GM23338 (cell line): ENCODE results near the gene WDR70. TPM values are rescaled to one million over a fixed set of nuclear protein-coding genes. Genes with fewer than 3 reads are reported as not detected.
"Not testable (repeated sequence)": the region's sequence is repeated elsewhere in the genome, so short reads cannot be mapped to it uniquely, and the experiment has no call there.

Experiments used
- ATAC-seq: fragments of 200-7000 bp; cut with Tn5 transposase; 3 replicates; pipeline ENCODE4 v1.9.1; 2020
- DNase-seq: peaks from one replicate; pipeline ENCODE4 v3.0.0-alpha.2; 2015; ENCODE audit warnings: low spot score
- H2AFZ ChIP-seq: fragments of 200-600 bp; sonication (generic); 2 replicates; pipeline ENCODE4 v1.8.0; 2016; ENCODE audit warnings: antibody characterized with exemption, mild to moderate bottlenecking, moderate library complexity
- H3F3A ChIP-seq: fragments of 200-600 bp; sonication (generic); replicated peaks from 2 replicates; pipeline ENCODE4 v1.8.0; 2017; ENCODE audit warnings: antibody characterized with exemption, mixed run types, low read depth
- H3K27ac ChIP-seq: fragments of 200-600 bp; sonication (generic); 2 replicates; pipeline ENCODE4 v1.6.1; 2016; ENCODE audit warnings: low read depth
- H3K27me3 ChIP-seq: fragments of 200-600 bp; sonication (generic); 2 replicates; pipeline ENCODE4 v1.8.0; 2016; ENCODE audit warnings: mild to moderate bottlenecking, mixed run types, moderate library complexity; ENCODE audit not compliant: insufficient read depth
- H3K36me3 ChIP-seq: fragments of 200-600 bp; sonication (generic); 2 replicates; pipeline ENCODE4 v1.8.0; 2016; ENCODE audit warnings: mild to moderate bottlenecking; ENCODE audit not compliant: insufficient read depth
- H3K4me1 ChIP-seq: fragments of 200-600 bp; sonication (generic); 2 replicates; pipeline ENCODE4 v1.8.0; 2016; ENCODE audit warnings: mild to moderate bottlenecking, moderate library complexity; ENCODE audit not compliant: insufficient read depth
- H3K4me2 ChIP-seq: fragments of 200-600 bp; sonication (generic); 2 replicates; pipeline ENCODE4 v1.7.1; 2017; ENCODE audit warnings: mixed run types
- H3K4me3 ChIP-seq: fragments of 200-600 bp; sonication (generic); 2 replicates; pipeline ENCODE4 v1.6.1; 2016; ENCODE audit warnings: mixed run types
- H3K79me2 ChIP-seq: fragments of 200-600 bp; sonication (generic); replicated peaks from 2 replicates; pipeline ENCODE4 v1.8.0; 2017; ENCODE audit warnings: mild to moderate bottlenecking; ENCODE audit not compliant: insufficient read depth
- H3K9me2 ChIP-seq: fragments of 200-600 bp; sonication (generic); 2 replicates; pipeline ENCODE4 v1.8.0; 2017; ENCODE audit not compliant: insufficient read depth
- H4K20me1 ChIP-seq: fragments of 200-600 bp; sonication (generic); replicated peaks from 2 replicates; pipeline ENCODE4 v1.8.0; 2017; ENCODE audit warnings: mild to moderate bottlenecking; ENCODE audit not compliant: insufficient read depth
- H3K27ac Mint-ChIP-seq: 2 replicates; pipeline ENCODE4 v1.8.0; 2020; ENCODE audit warnings: inconsistent platforms, mild to moderate bottlenecking, moderate library complexity, mixed read lengths
- H3K27me3 Mint-ChIP-seq: 3 replicates; pipeline ENCODE4 v1.8.0; 2022; ENCODE audit warnings: low read depth, mild to moderate bottlenecking, moderate library complexity, mixed read lengths, inconsistent platforms; ENCODE audit not compliant: insufficient read depth, poor library complexity
- H3K36me3 Mint-ChIP-seq: 3 replicates; pipeline ENCODE4 v1.8.0; 2021; ENCODE audit warnings: low read depth, mild to moderate bottlenecking, inconsistent platforms, moderate library complexity, mixed read lengths
- H3K4me1 Mint-ChIP-seq: 3 replicates; pipeline ENCODE4 v1.8.0; 2020; ENCODE audit warnings: mild to moderate bottlenecking, inconsistent platforms, mixed read lengths
- H3K4me3 Mint-ChIP-seq: 3 replicates; pipeline ENCODE4 v1.8.0; 2021; ENCODE audit warnings: moderate library complexity, mild to moderate bottlenecking, inconsistent platforms, mixed read lengths
- H3K9me3 Mint-ChIP-seq: 3 replicates; pipeline ENCODE4 v1.8.0; 2020; ENCODE audit warnings: moderate library complexity, mild to moderate bottlenecking, inconsistent platforms, mixed read lengths
- EZH2phosphoT487 ChIP-seq: fragments of 200-600 bp; sonication (generic); IDR thresholded peaks from one replicate; pipeline ENCODE4 v1.8.1; 2018; ENCODE audit warnings: antibody characterized with exemption; ENCODE audit not compliant: unreplicated experiment
- JUNB ChIP-seq: IDR thresholded peaks from one replicate; pipeline ENCODE4 v1.6.1; 2016; ENCODE audit warnings: antibody characterized with exemption; ENCODE audit not compliant: unreplicated experiment
- NANOG ChIP-seq: IDR thresholded peaks from 2 replicates; pipeline ENCODE4 v1.6.1; 2016; ENCODE audit warnings: antibody characterized with exemption, borderline replicate concordance
- STAT1 ChIP-seq: IDR thresholded peaks from one replicate; pipeline ENCODE4 v1.6.1; 2016; ENCODE audit warnings: antibody characterized with exemption; ENCODE audit not compliant: unreplicated experiment
- polyA plus RNA-seq: library from polyadenylated mRNA; unstranded; fragments of >200 nt; fragmentation: Nextera tagmentation; extraction: Ambion mirVana; gene quantifications from 2 replicates; pipeline ENCODE4 v1.2.1, GENCODE V29; 2016
- total RNA-seq: library from RNA; depleted of rRNA; stranded (reverse); fragments of >200 nt; shearing (Covaris generic); gene quantifications from 2 replicates; pipeline ENCODE4 v1.2.3, GENCODE V29; 2014
- TF ChIP-seq, protein P1 (sequence below): fragments of 250-450 bp; sonication (Bioruptor Pico); IDR thresholded peaks from 2 replicates; pipeline ENCODE4 v1.5.0; 2020; ENCODE audit warnings: mild to moderate bottlenecking, moderate library complexity
- TF ChIP-seq, protein P2 (sequence below): IDR thresholded peaks from one replicate; pipeline ENCODE4 v1.6.1; 2018; ENCODE audit warnings: antibody characterized with exemption; ENCODE audit not compliant: unreplicated experiment
- TF ChIP-seq, protein P3 (sequence below), 2 experiments: fragments of 200-600 bp in 1 of 2; sonication (generic) in 1 of 2; conservative IDR thresholded peaks; 2 replicates each; pipeline versions ENCODE4 v1.5.1 to v1.6.1; 2016 to 2017; ENCODE audit warnings: antibody characterized with exemption in 2 of 2, low read depth in 2 of 2, mild to moderate bottlenecking in 2 of 2, moderate library complexity in 1 of 2

WDR70 gene
- total and polyA plus RNA-seq, 2 experiments from 2014 or later: 34.9 to 86.7 TPM

DNA sequence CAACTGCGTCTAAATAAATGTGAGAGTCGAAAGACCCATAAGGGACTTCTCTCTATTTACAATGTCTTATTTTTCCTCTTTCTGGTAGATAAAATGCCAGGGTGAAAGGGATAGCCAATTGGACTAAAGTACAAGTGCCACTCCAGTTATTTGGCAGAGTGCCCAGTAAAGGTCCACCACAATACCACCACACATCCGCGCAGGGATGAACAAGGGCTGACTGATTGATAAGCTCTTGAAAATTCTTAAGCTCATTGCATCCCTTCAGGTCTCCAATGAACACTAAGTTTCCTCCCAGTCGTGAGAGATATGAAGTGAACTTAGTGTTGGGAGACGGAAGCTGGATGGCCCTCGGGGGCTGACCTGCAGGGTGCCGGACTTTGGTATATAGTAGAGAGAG, 402.3 kb downstream of the WDR70 start:
- H3K27ac Mint-ChIP-seq, H4K20me1 ChIP-seq, H3K4me1 Mint-ChIP-seq, H3K36me3 ChIP-seq, ATAC-seq, DNase-seq, H3K27me3 Mint-ChIP-seq, H3K9me2 ChIP-seq, H3K27ac ChIP-seq, H3K4me1 ChIP-seq, H3K27me3 ChIP-seq, H3F3A ChIP-seq, H3K79me2 ChIP-seq, H3K4me2 ChIP-seq, H3K4me3 Mint-ChIP-seq, H2AFZ ChIP-seq, H3K4me3 ChIP-seq: not testable (repeated sequence)
- H3K9me3 Mint-ChIP-seq: peaks cover 24% of the 10 kb centered on the region
- peaks cover 19% of the 10 kb centered on the region for H3K36me3 Mint-ChIP-seq

DNA sequence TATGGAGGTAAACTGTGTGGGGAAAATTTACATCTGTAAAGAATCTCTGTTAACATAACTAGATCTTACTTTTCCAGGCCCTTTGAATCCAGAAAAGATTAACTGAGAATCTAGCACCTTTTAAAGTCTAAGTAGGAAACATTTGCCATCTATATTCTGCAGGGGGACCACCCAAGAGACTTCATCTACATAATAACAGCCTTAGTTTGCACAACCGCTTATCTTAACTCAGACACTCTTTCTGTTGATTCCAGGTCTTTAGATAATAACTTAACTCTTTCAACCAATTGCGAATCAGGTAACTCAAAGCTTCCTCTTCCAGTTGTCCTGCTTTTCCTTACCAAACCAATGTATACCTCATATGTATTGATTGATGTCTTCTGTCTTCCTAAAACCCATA, 407.3 kb downstream of the WDR70 start:
- Histone ChIP-seq H3K79me2 (no peaks in the 10 kb centered on the region), H4K20me1 (no peaks in the 10 kb centered on the region), H3K27me3 (no peaks in the 10 kb centered on the region), H3K4me3 (no peak overlapping the region), H3K27ac (peak overlapping the region; percentile 4; the same call in 1 of the 2 replicates), H3F3A (no peaks in the 10 kb centered on the region), H3K4me1 (peaks cover 13% of the 10 kb centered on the region), H3K9me2 (peaks cover 3% of the 10 kb centered on the region; the same call in 1 of the 2 replicates), H2AFZ (no peak overlapping the region), H3K36me3 (no peaks in the 10 kb centered on the region), H3K4me2 (no peak overlapping the region)
- H3K4me1 Mint-ChIP-seq: peaks cover 9% of the 10 kb centered on the region
- H3K27me3 Mint-ChIP-seq: peaks cover 1% of the 10 kb centered on the region
- no peak overlapping the region for H3K27ac Mint-ChIP-seq
- DNase-seq (peak; percentile 20), ATAC-seq (no peak)
- H3K36me3 Mint-ChIP-seq: peaks cover 24% of the 10 kb centered on the region
- TF ChIP-seq, protein P1, sequence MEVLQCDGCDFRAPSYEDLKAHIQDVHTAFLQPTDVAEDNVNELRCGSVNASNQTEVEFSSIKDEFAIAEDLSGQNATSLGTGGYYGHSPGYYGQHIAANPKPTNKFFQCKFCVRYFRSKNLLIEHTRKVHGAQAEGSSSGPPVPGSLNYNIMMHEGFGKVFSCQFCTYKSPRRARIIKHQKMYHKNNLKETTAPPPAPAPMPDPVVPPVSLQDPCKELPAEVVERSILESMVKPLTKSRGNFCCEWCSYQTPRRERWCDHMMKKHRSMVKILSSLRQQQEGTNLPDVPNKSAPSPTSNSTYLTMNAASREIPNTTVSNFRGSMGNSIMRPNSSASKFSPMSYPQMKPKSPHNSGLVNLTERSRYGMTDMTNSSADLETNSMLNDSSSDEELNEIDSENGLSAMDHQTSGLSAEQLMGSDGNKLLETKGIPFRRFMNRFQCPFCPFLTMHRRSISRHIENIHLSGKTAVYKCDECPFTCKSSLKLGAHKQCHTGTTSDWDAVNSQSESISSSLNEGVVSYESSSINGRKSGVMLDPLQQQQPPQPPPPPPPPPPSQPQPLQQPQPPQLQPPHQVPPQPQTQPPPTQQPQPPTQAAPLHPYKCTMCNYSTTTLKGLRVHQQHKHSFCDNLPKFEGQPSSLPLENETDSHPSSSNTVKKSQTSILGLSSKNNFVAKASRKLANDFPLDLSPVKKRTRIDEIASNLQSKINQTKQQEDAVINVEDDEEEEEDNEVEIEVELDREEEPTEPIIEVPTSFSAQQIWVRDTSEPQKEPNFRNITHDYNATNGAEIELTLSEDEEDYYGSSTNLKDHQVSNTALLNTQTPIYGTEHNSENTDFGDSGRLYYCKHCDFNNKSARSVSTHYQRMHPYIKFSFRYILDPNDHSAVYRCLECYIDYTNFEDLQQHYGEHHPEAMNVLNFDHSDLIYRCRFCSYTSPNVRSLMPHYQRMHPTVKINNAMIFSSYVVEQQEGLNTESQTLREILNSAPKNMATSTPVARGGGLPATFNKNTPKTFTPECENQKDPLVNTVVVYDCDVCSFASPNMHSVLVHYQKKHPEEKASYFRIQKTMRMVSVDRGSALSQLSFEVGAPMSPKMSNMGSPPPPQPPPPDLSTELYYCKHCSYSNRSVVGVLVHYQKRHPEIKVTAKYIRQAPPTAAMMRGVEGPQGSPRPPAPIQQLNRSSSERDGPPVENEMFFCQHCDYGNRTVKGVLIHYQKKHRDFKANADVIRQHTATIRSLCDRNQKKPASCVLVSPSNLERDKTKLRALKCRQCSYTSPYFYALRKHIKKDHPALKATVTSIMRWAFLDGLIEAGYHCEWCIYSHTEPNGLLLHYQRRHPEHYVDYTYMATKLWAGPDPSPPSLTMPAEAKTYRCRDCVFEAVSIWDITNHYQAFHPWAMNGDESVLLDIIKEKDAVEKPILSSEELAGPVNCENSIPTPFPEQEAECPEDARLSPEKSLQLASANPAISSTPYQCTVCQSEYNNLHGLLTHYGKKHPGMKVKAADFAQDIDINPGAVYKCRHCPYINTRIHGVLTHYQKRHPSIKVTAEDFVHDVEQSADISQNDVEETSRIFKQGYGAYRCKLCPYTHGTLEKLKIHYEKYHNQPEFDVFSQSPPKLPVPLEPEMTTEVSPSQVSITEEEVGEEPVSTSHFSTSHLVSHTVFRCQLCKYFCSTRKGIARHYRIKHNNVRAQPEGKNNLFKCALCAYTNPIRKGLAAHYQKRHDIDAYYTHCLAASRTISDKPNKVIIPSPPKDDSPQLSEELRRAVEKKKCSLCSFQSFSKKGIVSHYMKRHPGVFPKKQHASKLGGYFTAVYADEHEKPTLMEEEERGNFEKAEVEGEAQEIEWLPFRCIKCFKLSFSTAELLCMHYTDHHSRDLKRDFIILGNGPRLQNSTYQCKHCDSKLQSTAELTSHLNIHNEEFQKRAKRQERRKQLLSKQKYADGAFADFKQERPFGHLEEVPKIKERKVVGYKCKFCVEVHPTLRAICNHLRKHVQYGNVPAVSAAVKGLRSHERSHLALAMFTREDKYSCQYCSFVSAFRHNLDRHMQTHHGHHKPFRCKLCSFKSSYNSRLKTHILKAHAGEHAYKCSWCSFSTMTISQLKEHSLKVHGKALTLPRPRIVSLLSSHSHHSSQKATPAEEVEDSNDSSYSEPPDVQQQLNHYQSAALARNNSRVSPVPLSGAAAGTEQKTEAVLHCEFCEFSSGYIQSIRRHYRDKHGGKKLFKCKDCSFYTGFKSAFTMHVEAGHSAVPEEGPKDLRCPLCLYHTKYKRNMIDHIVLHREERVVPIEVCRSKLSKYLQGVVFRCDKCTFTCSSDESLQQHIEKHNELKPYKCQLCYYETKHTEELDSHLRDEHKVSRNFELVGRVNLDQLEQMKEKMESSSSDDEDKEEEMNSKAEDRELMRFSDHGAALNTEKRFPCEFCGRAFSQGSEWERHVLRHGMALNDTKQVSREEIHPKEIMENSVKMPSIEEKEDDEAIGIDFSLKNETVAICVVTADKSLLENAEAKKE: no peak
- TF ChIP-seq, protein P2, sequence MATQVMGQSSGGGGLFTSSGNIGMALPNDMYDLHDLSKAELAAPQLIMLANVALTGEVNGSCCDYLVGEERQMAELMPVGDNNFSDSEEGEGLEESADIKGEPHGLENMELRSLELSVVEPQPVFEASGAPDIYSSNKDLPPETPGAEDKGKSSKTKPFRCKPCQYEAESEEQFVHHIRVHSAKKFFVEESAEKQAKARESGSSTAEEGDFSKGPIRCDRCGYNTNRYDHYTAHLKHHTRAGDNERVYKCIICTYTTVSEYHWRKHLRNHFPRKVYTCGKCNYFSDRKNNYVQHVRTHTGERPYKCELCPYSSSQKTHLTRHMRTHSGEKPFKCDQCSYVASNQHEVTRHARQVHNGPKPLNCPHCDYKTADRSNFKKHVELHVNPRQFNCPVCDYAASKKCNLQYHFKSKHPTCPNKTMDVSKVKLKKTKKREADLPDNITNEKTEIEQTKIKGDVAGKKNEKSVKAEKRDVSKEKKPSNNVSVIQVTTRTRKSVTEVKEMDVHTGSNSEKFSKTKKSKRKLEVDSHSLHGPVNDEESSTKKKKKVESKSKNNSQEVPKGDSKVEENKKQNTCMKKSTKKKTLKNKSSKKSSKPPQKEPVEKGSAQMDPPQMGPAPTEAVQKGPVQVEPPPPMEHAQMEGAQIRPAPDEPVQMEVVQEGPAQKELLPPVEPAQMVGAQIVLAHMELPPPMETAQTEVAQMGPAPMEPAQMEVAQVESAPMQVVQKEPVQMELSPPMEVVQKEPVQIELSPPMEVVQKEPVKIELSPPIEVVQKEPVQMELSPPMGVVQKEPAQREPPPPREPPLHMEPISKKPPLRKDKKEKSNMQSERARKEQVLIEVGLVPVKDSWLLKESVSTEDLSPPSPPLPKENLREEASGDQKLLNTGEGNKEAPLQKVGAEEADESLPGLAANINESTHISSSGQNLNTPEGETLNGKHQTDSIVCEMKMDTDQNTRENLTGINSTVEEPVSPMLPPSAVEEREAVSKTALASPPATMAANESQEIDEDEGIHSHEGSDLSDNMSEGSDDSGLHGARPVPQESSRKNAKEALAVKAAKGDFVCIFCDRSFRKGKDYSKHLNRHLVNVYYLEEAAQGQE: no peak
- TF ChIP-seq NANOG (peak; percentile 64), STAT1 (no peak), EZH2phosphoT487 (no peak), JUNB (no peak)
- TF ChIP-seq, protein P3, sequence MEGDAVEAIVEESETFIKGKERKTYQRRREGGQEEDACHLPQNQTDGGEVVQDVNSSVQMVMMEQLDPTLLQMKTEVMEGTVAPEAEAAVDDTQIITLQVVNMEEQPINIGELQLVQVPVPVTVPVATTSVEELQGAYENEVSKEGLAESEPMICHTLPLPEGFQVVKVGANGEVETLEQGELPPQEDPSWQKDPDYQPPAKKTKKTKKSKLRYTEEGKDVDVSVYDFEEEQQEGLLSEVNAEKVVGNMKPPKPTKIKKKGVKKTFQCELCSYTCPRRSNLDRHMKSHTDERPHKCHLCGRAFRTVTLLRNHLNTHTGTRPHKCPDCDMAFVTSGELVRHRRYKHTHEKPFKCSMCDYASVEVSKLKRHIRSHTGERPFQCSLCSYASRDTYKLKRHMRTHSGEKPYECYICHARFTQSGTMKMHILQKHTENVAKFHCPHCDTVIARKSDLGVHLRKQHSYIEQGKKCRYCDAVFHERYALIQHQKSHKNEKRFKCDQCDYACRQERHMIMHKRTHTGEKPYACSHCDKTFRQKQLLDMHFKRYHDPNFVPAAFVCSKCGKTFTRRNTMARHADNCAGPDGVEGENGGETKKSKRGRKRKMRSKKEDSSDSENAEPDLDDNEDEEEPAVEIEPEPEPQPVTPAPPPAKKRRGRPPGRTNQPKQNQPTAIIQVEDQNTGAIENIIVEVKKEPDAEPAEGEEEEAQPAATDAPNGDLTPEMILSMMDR (conservative IDR thresholded peaks at IDR 0.05; ENCODE audit: low read depth in 2 of 2): no peak
- H3K4me3 Mint-ChIP-seq: no peak overlapping the region; the same call in 2 of the 3 replicates
- H3K9me3 Mint-ChIP-seq: peaks cover 29% of the 10 kb centered on the region
